NCI-H146 treated with DMSO at 0.1 percent for 48 hours (cell line): Measurements from ENCODE around the gene KLHL30.

ENCODE experiments used
- DNase-seq: peaks from one replicate; lab custom pipeline; 2025; ENCODE audit not compliant: unreplicated experiment; lab: John Stamatoyannopoulos, UW

KLHL30 gene

GRCh38 chr2:238117199-238118154 is 21.0 kb upstream of the KLHL30 start:
- DNase-seq = no peak

- DNase-seq = no peak
Observed at GRCh38 chr2:238119756-238120462, 18.6 kb upstream of the KLHL30 start.

- no peak for DNase-seq
Observed at GRCh38 chr2:238120463-238121298, 17.8 kb upstream of the KLHL30 start.

- no peak for DNase-seq
Observed at GRCh38 chr2:238121511-238122286, 16.8 kb upstream of the KLHL30 start.

GRCh38 chr2:238122287-238123217 is 15.9 kb upstream of the KLHL30 start:
- no peak for DNase-seq

- DNase-seq = no peak
Observed at GRCh38 chr2:238123218-238123971, 15.1 kb upstream of the KLHL30 start.

GRCh38 chr2:238123991-238124470 is 14.4 kb upstream of the KLHL30 start:
- no peak for DNase-seq

- DNase-seq = no peak
Observed at GRCh38 chr2:238124488-238125126, 13.9 kb upstream of the KLHL30 start.

GRCh38 chr2:238125127-238125885 is 13.2 kb upstream of the KLHL30 start:
- DNase-seq = no peak

- DNase-seq = no peak
Observed at GRCh38 chr2:238126338-238126737, 12.1 kb upstream of the KLHL30 start.

- no peak for DNase-seq
Observed at GRCh38 chr2:238126775-238127164, 11.7 kb upstream of the KLHL30 start.

GRCh38 chr2:238127165-238128060 is 11.1 kb upstream of the KLHL30 start:
- no peak for DNase-seq

- no peak for DNase-seq
Observed at GRCh38 chr2:238128061-238128440, 10.4 kb upstream of the KLHL30 start.

GRCh38 chr2:238128534-238129001 is 9.9 kb upstream of the KLHL30 start:
- no peak for DNase-seq

- DNase-seq = no peak
Observed at GRCh38 chr2:238129166-238130010, 9.1 kb upstream of the KLHL30 start.
